Measurements from ENCODE around the gene TOR2A.

DNA sequence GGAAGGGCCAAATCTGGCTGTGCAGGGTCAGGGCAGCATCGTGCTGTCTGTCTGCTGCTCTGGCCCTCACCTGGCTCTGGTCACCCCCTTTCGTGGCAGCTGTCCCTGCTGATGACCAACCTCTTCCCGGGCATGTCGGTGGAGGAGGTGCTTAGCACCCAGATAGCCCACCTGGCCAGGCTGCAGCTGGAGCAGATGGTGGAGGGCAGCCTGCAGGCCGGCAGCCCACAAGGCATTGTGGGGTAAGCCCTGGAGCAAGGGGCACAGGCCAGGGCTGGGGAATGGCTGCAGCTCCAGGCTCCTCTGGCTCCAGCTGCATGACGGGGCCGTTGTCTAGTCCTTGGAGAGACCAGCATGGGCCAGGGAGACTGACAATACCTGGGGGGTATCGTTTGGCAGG is 8.2 kb downstream of the TOR2A start:
- TF ChIP-seq, protein P1, sequence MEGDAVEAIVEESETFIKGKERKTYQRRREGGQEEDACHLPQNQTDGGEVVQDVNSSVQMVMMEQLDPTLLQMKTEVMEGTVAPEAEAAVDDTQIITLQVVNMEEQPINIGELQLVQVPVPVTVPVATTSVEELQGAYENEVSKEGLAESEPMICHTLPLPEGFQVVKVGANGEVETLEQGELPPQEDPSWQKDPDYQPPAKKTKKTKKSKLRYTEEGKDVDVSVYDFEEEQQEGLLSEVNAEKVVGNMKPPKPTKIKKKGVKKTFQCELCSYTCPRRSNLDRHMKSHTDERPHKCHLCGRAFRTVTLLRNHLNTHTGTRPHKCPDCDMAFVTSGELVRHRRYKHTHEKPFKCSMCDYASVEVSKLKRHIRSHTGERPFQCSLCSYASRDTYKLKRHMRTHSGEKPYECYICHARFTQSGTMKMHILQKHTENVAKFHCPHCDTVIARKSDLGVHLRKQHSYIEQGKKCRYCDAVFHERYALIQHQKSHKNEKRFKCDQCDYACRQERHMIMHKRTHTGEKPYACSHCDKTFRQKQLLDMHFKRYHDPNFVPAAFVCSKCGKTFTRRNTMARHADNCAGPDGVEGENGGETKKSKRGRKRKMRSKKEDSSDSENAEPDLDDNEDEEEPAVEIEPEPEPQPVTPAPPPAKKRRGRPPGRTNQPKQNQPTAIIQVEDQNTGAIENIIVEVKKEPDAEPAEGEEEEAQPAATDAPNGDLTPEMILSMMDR (IDR thresholded peaks at IDR 0.05): no peak
- TF ChIP-seq POLR2A (IDR thresholded peaks at IDR 0.05): no peak

All from heart left ventricle (tissue), 13 donors.